Measurements from ENCODE around the gene ATP2A3. TPM values are rescaled to one million over a fixed set of nuclear protein-coding genes. Genes with fewer than 3 reads are reported as not detected.

Gene ATP2A3
- total and polyA plus RNA-seq, 4 donors = 16.6 to 64.6 (median 25.5) TPM

DNA sequence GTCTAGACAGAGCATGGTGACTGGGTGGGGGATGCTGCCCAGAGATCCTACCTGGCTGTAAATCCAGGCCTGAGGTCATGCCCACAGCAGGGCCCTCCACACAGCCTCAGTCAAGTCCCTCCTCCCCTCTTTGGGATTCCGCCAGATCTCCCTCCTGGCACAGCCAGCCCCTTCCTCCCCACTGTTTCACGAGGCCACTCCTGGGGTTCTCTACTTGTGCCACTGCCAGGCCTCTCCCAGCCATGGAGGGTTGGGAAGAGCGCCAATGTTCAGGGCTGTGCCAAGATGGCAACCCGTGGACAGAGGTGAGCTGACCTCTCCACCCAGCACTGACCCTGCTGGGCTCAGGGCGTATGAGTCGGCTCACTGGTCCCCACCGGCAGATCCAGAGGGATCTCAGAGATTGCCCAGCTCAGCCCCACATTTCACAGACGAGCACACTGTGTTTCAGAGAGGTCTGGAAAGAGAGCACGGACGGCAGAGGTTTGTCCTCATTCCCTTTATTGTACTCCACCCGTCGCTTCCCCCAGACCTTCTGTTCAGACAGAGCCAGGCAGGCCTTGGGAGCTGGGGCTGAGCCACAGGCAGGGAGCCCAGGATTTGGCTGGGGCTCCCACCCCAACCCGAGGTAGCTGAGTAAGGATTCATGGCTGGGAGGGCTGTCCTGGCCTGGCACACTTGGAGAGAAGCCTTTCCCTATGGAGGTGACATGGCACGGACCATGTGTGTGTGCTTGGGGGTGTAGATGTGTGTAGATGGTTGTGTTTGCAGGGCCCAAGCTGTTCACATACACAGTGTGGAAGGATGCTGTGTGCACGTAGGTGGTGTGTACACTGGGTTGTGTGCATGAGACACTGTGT, 67.9 kb downstream of the ATP2A3 start:
- TF ChIP-seq, protein P1, sequence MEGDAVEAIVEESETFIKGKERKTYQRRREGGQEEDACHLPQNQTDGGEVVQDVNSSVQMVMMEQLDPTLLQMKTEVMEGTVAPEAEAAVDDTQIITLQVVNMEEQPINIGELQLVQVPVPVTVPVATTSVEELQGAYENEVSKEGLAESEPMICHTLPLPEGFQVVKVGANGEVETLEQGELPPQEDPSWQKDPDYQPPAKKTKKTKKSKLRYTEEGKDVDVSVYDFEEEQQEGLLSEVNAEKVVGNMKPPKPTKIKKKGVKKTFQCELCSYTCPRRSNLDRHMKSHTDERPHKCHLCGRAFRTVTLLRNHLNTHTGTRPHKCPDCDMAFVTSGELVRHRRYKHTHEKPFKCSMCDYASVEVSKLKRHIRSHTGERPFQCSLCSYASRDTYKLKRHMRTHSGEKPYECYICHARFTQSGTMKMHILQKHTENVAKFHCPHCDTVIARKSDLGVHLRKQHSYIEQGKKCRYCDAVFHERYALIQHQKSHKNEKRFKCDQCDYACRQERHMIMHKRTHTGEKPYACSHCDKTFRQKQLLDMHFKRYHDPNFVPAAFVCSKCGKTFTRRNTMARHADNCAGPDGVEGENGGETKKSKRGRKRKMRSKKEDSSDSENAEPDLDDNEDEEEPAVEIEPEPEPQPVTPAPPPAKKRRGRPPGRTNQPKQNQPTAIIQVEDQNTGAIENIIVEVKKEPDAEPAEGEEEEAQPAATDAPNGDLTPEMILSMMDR (IDR thresholded peaks at IDR 0.05; ENCODE audit: control extremely low read depth, extremely low read depth) = no peak
- H3K36me3 ChIP-seq (ENCODE audit: control insufficient read depth in 4 of 4, insufficient read depth in 4 of 4, low read length in 4 of 4) = no peaks in the 10 kb centered on the region
- no peak overlapping the region for H3K9ac ChIP-seq (ENCODE audit: insufficient read depth in 1 of 2, low read length in 2 of 2)
- H3K27me3 ChIP-seq (ENCODE audit: control insufficient read depth in 3 of 3, insufficient read depth in 3 of 3, low read length in 2 of 3) = no peaks in the 10 kb centered on the region
- no peak overlapping the region for H3K4me3 ChIP-seq
- no peak for ATAC-seq (ENCODE audit: insufficient read depth, low FRiP score)
- DNase-seq = no peak
- 59 to 81% methylated on average over 14 to 15 of the region's 15 CpGs for WGBS, 2 donors
- peak overlapping the region in 1 of 2 donors; percentile 68 for H3K27ac ChIP-seq (ENCODE audit: low read depth in 1 of 2, low read length in 1 of 2)
- H3K9me3 ChIP-seq (ENCODE audit: control insufficient read depth in 4 of 4, insufficient read depth in 3 of 4, low read length in 3 of 4) = no peaks in the 10 kb centered on the region
- peaks cover 0 to 31% (median 0%) of the 10 kb centered on the region in 5 donors for H3K4me1 ChIP-seq (ENCODE audit: control insufficient read depth in 5 of 5, insufficient read depth in 5 of 5, low read length in 5 of 5)

DNA sequence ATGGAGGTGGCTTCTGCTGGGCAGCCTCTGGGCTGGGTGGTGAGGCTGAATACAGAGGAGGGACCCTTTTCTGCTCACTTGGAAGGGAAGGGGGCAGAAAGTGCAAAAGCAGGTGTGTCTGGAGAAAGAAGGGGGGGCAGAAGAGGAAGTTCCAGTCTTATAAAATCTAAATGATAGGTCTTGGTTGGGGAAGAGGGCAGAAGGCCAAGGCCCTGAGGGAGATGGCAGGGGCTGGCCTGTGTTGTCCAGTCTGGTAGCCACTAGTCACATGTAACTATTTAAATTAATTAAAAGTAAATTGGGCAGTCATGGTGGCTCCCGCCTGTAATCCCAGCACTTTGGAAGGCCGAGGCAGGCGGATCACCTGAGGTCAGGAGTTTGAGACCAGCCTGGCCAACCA, 68.9 kb downstream of the ATP2A3 start:
- no peaks in the 10 kb centered on the region for H3K9me3 ChIP-seq (ENCODE audit: control insufficient read depth in 4 of 4, insufficient read depth in 3 of 4, low read length in 3 of 4)
- H3K9ac ChIP-seq (ENCODE audit: insufficient read depth in 1 of 2, low read length in 2 of 2) = no peak overlapping the region
- WGBS, 2 donors = 91 to 97% methylated on average over 3 of the region's 3 CpGs
- ATAC-seq (ENCODE audit: insufficient read depth, low FRiP score) (no peak), DNase-seq (no peak)
- H3K4me1 ChIP-seq (ENCODE audit: control insufficient read depth in 5 of 5, insufficient read depth in 5 of 5, low read length in 5 of 5) = peaks cover 0 to 34% (median 5%) of the 10 kb centered on the region in 5 donors
- TF ChIP-seq, protein P1 (IDR thresholded peaks at IDR 0.05; ENCODE audit: control extremely low read depth, extremely low read depth) = no peak
- H3K36me3 ChIP-seq (ENCODE audit: control insufficient read depth in 4 of 4, insufficient read depth in 4 of 4, low read length in 4 of 4) = no peaks in the 10 kb centered on the region
- H3K4me3 ChIP-seq = no peak overlapping the region
- H3K27ac ChIP-seq (ENCODE audit: low read depth in 1 of 2, low read length in 1 of 2) = peak overlapping the region; percentile 80 to 90
- H3K27me3 ChIP-seq (ENCODE audit: control insufficient read depth in 3 of 3, insufficient read depth in 3 of 3, low read length in 2 of 3) = no peaks in the 10 kb centered on the region

DNA sequence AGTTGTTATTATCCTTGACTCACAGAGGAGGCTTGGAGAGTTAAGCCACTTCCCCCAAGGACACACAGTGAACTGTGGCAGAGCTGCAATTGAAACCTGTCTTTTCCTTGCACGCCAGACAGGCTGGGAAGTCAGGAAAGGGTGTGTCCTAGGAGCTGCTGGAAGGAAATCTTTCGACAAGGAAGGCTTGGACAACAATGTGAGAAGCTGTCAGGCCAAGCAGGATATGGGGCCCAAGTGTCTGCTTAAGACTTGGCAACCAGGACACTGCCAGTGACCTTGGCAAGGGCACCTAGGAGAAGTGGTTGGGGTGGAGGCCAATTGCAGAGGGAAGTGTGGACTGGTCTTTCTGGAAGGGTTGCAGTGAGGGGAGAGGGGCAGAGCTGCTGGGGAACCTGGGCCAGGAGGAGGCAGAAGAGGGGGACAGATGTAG, 69.3 kb downstream of the ATP2A3 start:
- Histone ChIP-seq H3K4me3 (no peak overlapping the region), H3K9me3 (ENCODE audit: control insufficient read depth in 4 of 4, insufficient read depth in 3 of 4, low read length in 3 of 4) (no peaks in the 10 kb centered on the region), H3K36me3 (ENCODE audit: control insufficient read depth in 4 of 4, insufficient read depth in 4 of 4, low read length in 4 of 4) (no peaks in the 10 kb centered on the region), H3K27ac (ENCODE audit: low read depth in 1 of 2, low read length in 1 of 2) (peak overlapping the region; percentile 80 to 90), H3K27me3 (ENCODE audit: control insufficient read depth in 3 of 3, insufficient read depth in 3 of 3, low read length in 2 of 3) (no peaks in the 10 kb centered on the region), H3K4me1 (ENCODE audit: control insufficient read depth in 5 of 5, insufficient read depth in 5 of 5, low read length in 5 of 5) (peaks cover 0 to 36% (median 9%) of the 10 kb centered on the region in 5 donors), H3K9ac (ENCODE audit: insufficient read depth in 1 of 2, low read length in 2 of 2) (no peak overlapping the region)
- no peak for ATAC-seq (ENCODE audit: insufficient read depth, low FRiP score)
- 10 to 16% methylated on average over 2 of the region's 2 CpGs for WGBS, 2 donors
- TF ChIP-seq, protein P1 (IDR thresholded peaks at IDR 0.05; ENCODE audit: control extremely low read depth, extremely low read depth) = no peak
- DNase-seq = peak in 1 of 3 donors; percentile 69

All from lung (tissue), 12 donors.